Common myeloid progenitor, CD34-positive (primary cell): ENCODE data around the gene ZNF598.

ENCODE experiments used
- CTCF ChIA-PET: fragments of 350-600 bp; sonication (Branson Sonifier 250); formaldehyde crosslinking; loops from one replicate; lab custom pipeline; 2021; ENCODE audit warnings: antibody characterized with exemption; lab: Charles Lee
- POLR2A ChIA-PET: fragments of 350-600 bp; sonication (Branson Sonifier 250); formaldehyde crosslinking; loops from one replicate; lab custom pipeline; 2021; ENCODE audit warnings: antibody characterized with exemption; lab: Charles Lee
- DNase-seq, 3 donors: peaks; one replicate each; pipeline versions ENCODE4 v3.0.0 to v3.0.0-alpha.2; 2013
- H3K27ac ChIP-seq, 2 experiments: 1 replicate in 1 of 2; 2 replicates in 1 of 2; pipeline ENCODE4 v1.7.0; 2013; ENCODE audit warnings: inconsistent platforms in 2 of 2, low read length in 2 of 2, mild to moderate bottlenecking in 2 of 2, low read depth in 1 of 2, moderate library complexity in 1 of 2; ENCODE audit not compliant: severe bottlenecking in 2 of 2, insufficient read depth in 1 of 2, poor library complexity in 1 of 2
- H3K27me3 ChIP-seq, 5 experiments: replicated peaks in 2 of 5; 1 replicate in 3 of 5; 2 replicates in 2 of 5; pipeline versions ENCODE4 v1.6.1 to v1.7.0; 2013; ENCODE audit warnings: low read length in 4 of 5, mild to moderate bottlenecking in 2 of 5, moderate library complexity in 2 of 5, inconsistent platforms in 1 of 5; ENCODE audit not compliant: insufficient read depth in 5 of 5, control insufficient read depth in 4 of 5
- H3K36me3 ChIP-seq, 4 experiments: 1 replicate in 2 of 4; 2 replicates in 2 of 4; pipeline versions ENCODE4 v1.6.1 to v1.7.0; 2013; ENCODE audit warnings: low read length in 3 of 4, control low read depth in 1 of 4, mild to moderate bottlenecking in 1 of 4; ENCODE audit not compliant: control insufficient read depth in 4 of 4, insufficient read depth in 4 of 4
- H3K4me1 ChIP-seq, 4 experiments: 1 replicate in 3 of 4; 2 replicates in 1 of 4; pipeline versions ENCODE4 v1.6.1 to v1.7.1; 2013; ENCODE audit warnings: low read length in 3 of 4, mild to moderate bottlenecking in 3 of 4, control low read depth in 1 of 4, inconsistent platforms in 1 of 4, moderate library complexity in 1 of 4; ENCODE audit not compliant: control insufficient read depth in 4 of 4, insufficient read depth in 4 of 4; ENCODE audit errors: control extremely low read depth in 1 of 4
- H3K4me3 ChIP-seq, 7 experiments: 1 replicate in 4 of 7; 2 replicates in 3 of 7; pipeline versions ENCODE4 v1.5.1 to v1.7.0; 2013; ENCODE audit warnings: mild to moderate bottlenecking in 7 of 7, low read length in 6 of 7, moderate library complexity in 6 of 7, inconsistent platforms in 2 of 7, low read depth in 2 of 7, control low read depth in 1 of 7; ENCODE audit not compliant: insufficient read depth in 4 of 7, control insufficient read depth in 1 of 7; ENCODE audit errors: extremely low read depth in 1 of 7
- H3K9me3 ChIP-seq, 5 experiments: 1 replicate in 4 of 5; 2 replicates in 1 of 5; pipeline versions ENCODE4 v1.6.1 to v1.7.1; 2013; ENCODE audit warnings: low read length in 4 of 5, mild to moderate bottlenecking in 2 of 5, inconsistent platforms in 1 of 5, low read depth in 1 of 5, moderate library complexity in 1 of 5; ENCODE audit not compliant: control insufficient read depth in 4 of 5, insufficient read depth in 2 of 5; ENCODE audit errors: control extremely low read depth in 1 of 5
- WGBS: methylation state at CpG from one replicate; pipeline ENCODE4 v1.1.5; 2013; ENCODE audit not compliant: insufficient coverage; 5-methylcytosine and 5-hydroxymethylcytosine counted together

The ZNF598 gene

DNA sequence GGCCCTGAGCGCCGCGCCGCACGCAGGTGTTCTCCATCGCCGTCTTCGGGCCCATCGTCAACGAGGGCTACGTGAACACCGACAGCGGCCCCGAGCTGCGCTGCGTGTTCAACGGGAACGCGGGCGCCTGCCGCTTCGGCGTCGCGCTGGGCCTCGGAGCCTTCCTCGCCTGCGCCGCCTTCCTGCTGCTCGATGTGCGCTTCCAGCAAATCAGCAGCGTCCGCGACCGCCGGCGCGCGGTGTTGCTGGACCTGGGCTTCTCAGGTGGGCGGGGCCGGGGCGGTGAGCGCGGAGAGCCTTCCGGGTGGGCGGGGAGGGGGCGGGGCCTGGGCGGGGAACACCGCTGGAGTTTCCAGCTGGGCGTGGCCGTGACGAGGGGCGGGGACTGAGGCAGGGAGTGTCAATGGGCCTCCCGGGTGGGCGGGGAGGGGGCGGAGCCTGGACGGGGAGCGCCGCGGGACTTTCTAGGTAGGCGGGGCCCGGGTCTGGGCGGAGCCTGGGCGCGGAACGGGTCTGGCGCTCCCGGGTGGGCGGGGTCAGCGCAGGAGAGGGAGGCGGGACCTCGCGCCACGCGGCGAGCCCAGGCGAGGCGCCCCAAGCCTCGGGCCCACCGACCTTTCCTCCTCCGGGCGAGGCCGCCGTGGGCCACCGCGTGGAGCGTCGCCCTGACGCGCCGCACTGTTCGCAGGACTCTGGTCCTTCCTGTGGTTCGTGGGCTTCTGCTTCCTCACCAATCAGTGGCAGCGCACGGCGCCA, 17.5 kb downstream of the ZNF598 start:
- H3K36me3 ChIP-seq, result peaks cover 0 to 9% (median 5%) of the 10 kb centered on the region in 4 experiments
- ChIA-PET CTCF (no interaction called here), POLR2A (interaction anchor here (1.0 to 1.5 kb wide), 3 partner anchors 27 to 163 kb away, joined by 3 to 6 read pairs (median 3); partner anchors contain the start of genes RPS2 and TRAF7)
- DNase-seq, result peak; percentile 89 to 93 (median 92)
- no peak overlapping the region for H3K27ac ChIP-seq
- H3K27me3 ChIP-seq, result peaks cover 0 to 45% (median 22%) of the 10 kb centered on the region in 5 experiments
- peak overlapping the region in 4 of 7 experiments; percentile 46 to 66 (median 51) for H3K4me3 ChIP-seq
- peaks cover 0 to 29% (median 21%) of the 10 kb centered on the region in 4 experiments for H3K4me1 ChIP-seq
- H3K9me3 ChIP-seq, result no peaks in the 10 kb centered on the region
- 4% methylated on average over 71 of the region's 96 CpGs for WGBS

DNA sequence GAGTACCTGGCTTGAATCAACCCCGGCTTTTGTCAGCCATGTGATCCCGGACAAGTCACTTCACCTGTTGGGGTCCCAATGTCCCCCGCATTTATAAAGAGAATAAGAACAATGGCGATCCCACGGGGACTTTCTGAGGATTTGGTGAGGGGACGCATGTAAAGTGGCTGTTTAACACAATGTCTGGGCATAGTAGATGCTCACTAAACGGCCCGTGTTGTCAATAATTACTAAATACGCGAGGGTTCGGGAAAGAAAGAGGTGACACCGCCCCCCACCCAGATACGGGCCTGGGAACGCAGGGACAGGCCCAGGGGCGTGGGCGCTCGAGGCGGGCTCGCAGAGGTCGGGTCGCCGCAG, 18.1 kb downstream of the ZNF598 start:
- Histone ChIP-seq H3K4me3 (peak overlapping the region in 4 of 7 experiments; percentile 46 to 66 (median 51)), H3K27me3 (peaks cover 0 to 45% (median 22%) of the 10 kb centered on the region in 5 experiments), H3K4me1 (peaks cover 0 to 29% (median 21%) of the 10 kb centered on the region in 4 experiments), H3K9me3 (no peaks in the 10 kb centered on the region), H3K36me3 (peaks cover 0 to 9% (median 5%) of the 10 kb centered on the region in 4 experiments), H3K27ac (no peak overlapping the region)
- DNase-seq, result no peak
- CTCF ChIA-PET, result no interaction called here
- POLR2A ChIA-PET, result interaction anchor here (1.0 to 1.5 kb wide), 3 partner anchors 26 to 164 kb away, joined by 3 to 6 read pairs (median 3); partner anchors contain the start of genes RPS2 and TRAF7
- WGBS, result 10% methylated on average over 18 of the region's 22 CpGs

- POLR2A ChIA-PET, result interaction anchor here (1.2 to 1.5 kb wide), 2 partner anchors 26 to 157 kb away, joined by 3 read pairs; partner anchors contain the start of gene RPS2
- DNase-seq, result peak in 2 of 3 donors; percentile 43 to 48
- CTCF ChIA-PET, result no interaction called here
- Histone ChIP-seq H3K4me1 (peaks cover 0 to 29% (median 21%) of the 10 kb centered on the region in 4 experiments), H3K27ac (no peak overlapping the region), H3K4me3 (peak overlapping the region in 4 of 7 experiments; percentile 46 to 66 (median 58)), H3K27me3 (peaks cover 0 to 45% (median 22%) of the 10 kb centered on the region in 5 experiments), H3K9me3 (no peaks in the 10 kb centered on the region), H3K36me3 (peaks cover 0 to 13% (median 9%) of the 10 kb centered on the region in 4 experiments)
- WGBS, result 1% methylated on average over 15 of the region's 18 CpGs
These were observed 18.5 kb downstream of the ZNF598 start for GRCh38 chr16:1991135-1991551.

- ChIA-PET CTCF (no interaction called here), POLR2A (no interaction called here)
- WGBS, result 2% methylated on average over 34 of the region's 50 CpGs
- Histone ChIP-seq H3K27ac (no peak overlapping the region), H3K9me3 (no peaks in the 10 kb centered on the region), H3K36me3 (peaks cover 0 to 19% (median 14%) of the 10 kb centered on the region in 4 experiments), H3K4me1 (peaks cover 0 to 29% (median 22%) of the 10 kb centered on the region in 4 experiments), H3K4me3 (peak overlapping the region in 6 of 7 experiments; percentile 19 to 66 (median 36)), H3K27me3 (peaks cover 0 to 45% (median 22%) of the 10 kb centered on the region in 5 experiments)
- peak in 1 of 3 donors; percentile 10 for DNase-seq
These were observed 19.1 kb downstream of the ZNF598 start for GRCh38 chr16:1990351-1991134.

- peaks cover 0 to 22% (median 16%) of the 10 kb centered on the region in 4 experiments for H3K36me3 ChIP-seq
- H3K9me3 ChIP-seq, result no peaks in the 10 kb centered on the region
- DNase-seq, result no peak
- WGBS, result no CpG with 5 or more reads among the region's 25 CpGs
- H3K4me1 ChIP-seq, result peaks cover 0 to 34% (median 24%) of the 10 kb centered on the region in 4 experiments
- no peak overlapping the region for H3K27ac ChIP-seq
- ChIA-PET CTCF (no interaction called here), POLR2A (no interaction called here)
- peaks cover 0 to 45% (median 22%) of the 10 kb centered on the region in 5 experiments for H3K27me3 ChIP-seq
- H3K4me3 ChIP-seq, result peak overlapping the region in 2 of 7 experiments; percentile 36 to 50
These were observed 19.6 kb downstream of the ZNF598 start for GRCh38 chr16:1990101-1990350.

DNA sequence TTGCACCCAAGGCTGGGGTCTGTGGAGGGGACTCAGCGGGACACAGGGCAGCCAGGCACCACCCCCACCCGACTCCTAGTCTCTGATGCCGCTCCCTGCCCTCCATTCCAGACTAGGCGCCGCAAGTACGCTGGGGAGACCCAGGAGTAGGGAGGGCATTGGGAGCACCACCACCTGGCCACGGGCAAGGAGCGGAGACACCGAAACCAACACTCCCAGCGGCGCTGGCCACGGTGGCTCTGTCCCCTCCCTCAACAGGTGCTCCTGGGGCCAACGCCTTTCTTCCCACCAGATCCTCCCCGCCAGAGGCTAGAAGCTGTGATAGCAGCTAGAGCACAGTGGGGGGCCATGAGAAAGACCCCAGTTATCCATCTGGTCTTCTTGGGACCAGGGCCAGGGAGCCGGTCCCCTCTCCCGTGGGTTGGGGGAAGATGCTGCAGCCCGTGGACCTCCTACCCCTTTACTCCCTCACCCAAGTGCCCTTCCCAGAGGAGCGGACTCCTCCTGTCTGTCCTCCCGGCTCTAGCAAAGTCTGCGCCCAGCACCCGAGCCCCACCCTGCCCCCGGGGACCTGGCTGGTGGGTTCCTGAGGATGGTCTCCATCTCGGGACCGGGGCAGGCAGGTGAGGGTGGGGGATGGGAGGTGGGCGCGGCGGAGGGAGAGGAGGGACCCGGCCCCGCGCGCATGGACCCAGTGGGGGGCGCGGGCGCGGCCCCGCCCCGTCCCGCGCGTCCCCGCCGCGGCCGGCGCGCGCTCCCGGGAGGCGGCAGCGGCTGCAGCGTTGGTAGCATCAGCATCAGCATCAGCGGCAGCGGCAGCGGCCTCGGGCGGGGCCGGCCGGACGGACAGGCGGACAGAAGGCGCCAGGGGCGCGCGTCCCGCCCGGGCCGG, 20.2 kb downstream of the ZNF598 start, which contains the start of gene SYNGR3:
SYNGR3 (plus strand) TSS at position 762 of the 892 bp plus-strand sequence. CDS start 133 bp downstream, outside the sequence.
- Histone ChIP-seq H3K27me3 (peaks cover 0 to 45% (median 22%) of the 10 kb centered on the region in 5 experiments), H3K4me1 (peaks cover 0 to 39% (median 30%) of the 10 kb centered on the region in 4 experiments), H3K4me3 (peak within 1 kb of the TSS in 6 of 7 experiments; percentile 19 to 66 (median 36)), H3K9me3 (no peaks in the 10 kb centered on the region), H3K36me3 (peaks cover 0 to 22% (median 16%) of the 10 kb centered on the region in 4 experiments), H3K27ac (no peak within 1 kb of the TSS)
- 9% methylated on average over 51 of the region's 67 CpGs for WGBS
- no peak for DNase-seq
- CTCF ChIA-PET, result interaction anchor here (1.3 kb wide), 1 partner anchor 21 kb away, joined by 3 read pairs; no protein-coding TSS in a partner anchor
- POLR2A ChIA-PET, result no interaction called here
